ENCODE measurements around the gene CSF1R. TPM values are rescaled to one million over a fixed set of nuclear protein-coding genes. Genes with fewer than 3 reads are reported as not detected.

CSF1R gene
- total and polyA plus RNA-seq, 2 of the 8 experiments (the other 6 are each of a cell fraction or from before 2014, with no cell fraction given): 0.12 TPM; not detected in 1

- TF ChIP-seq MAFK (IDR thresholded peaks at IDR 0.05; ENCODE audit: low read depth, low read length) (no peak), RXRA (IDR thresholded peaks at IDR 0.05; ENCODE audit: insufficient read depth, low read depth, low read length) (no peak)
Observed at GRCh38 chr5:150126921-150127265, 40.5 kb upstream of the CSF1R start (continued).
